Measurements from ENCODE around the gene NELFE.
"Not testable (repeated sequence)": the region's sequence is repeated elsewhere in the genome, so short reads cannot be mapped to it uniquely, and the experiment has no call there.

The NELFE gene

GRCh38 chr6:31919624-31920303 lies 39.0 kb downstream of the NELFE start:
- DNase-seq (ENCODE audit: low read depth in 2 of 2, low spot score in 1 of 2) = no peak

- DNase-seq (ENCODE audit: low read depth in 2 of 2, low spot score in 1 of 2) = no peak
These were observed 40.6 kb downstream of the NELFE start for GRCh38 chr6:31918069-31918720.

GRCh38 chr6:31915756-31916155 lies 43.0 kb downstream of the NELFE start:
- no peak for DNase-seq (ENCODE audit: low read depth in 2 of 2, low spot score in 1 of 2)

- no peak for DNase-seq (ENCODE audit: low read depth in 2 of 2, low spot score in 1 of 2)
These were observed 43.4 kb downstream of the NELFE start for GRCh38 chr6:31915351-31915750.

GRCh38 chr6:31911826-31912585 lies 46.8 kb downstream of the NELFE start:
- DNase-seq (ENCODE audit: low read depth in 2 of 2, low spot score in 1 of 2) = no peak

GRCh38 chr6:31909298-31909697 lies 49.5 kb downstream of the NELFE start:
- not testable (repeated sequence) for DNase-seq (ENCODE audit: low read depth in 2 of 2, low spot score in 1 of 2)

GRCh38 chr6:31908791-31909190 lies 50.0 kb downstream of the NELFE start:
- DNase-seq (ENCODE audit: low read depth in 2 of 2, low spot score in 1 of 2) = no peak

- DNase-seq (ENCODE audit: low read depth in 2 of 2, low spot score in 1 of 2) = not testable (repeated sequence)
These were observed 50.5 kb downstream of the NELFE start for GRCh38 chr6:31908255-31908654.

GRCh38 chr6:31907158-31907813 lies 51.5 kb downstream of the NELFE start:
- no peak for DNase-seq (ENCODE audit: low read depth in 2 of 2, low spot score in 1 of 2)

- DNase-seq (ENCODE audit: low read depth in 2 of 2, low spot score in 1 of 2) = not testable (repeated sequence)
These were observed 52.0 kb downstream of the NELFE start for GRCh38 chr6:31906727-31907126.

GRCh38 chr6:31906122-31906521 lies 52.6 kb downstream of the NELFE start:
- DNase-seq (ENCODE audit: low read depth in 2 of 2, low spot score in 1 of 2) = no peak

GRCh38 chr6:31905041-31905440 lies 53.7 kb downstream of the NELFE start:
- no peak for DNase-seq (ENCODE audit: low read depth in 2 of 2, low spot score in 1 of 2)

GRCh38 chr6:31903957-31904356 lies 54.8 kb downstream of the NELFE start:
- DNase-seq (ENCODE audit: low read depth in 2 of 2, low spot score in 1 of 2) = no peak
